ENCODE data around the gene RBM7. TPM values are rescaled to one million over a fixed set of nuclear protein-coding genes. Genes with fewer than 3 reads are reported as not detected.

Gene RBM7
- total RNA-seq, 2 donors from 2014 or later: 23.7 to 27.3 TPM

- WGBS: 96% methylated on average over 1 of the region's 1 CpG
- Histone ChIP-seq H3K36me3 (peaks cover 0 to 6% of the 10 kb centered on the region in 2 donors), H3K27ac (no peak overlapping the region)
Measured at GRCh38 chr11:114442536-114442935, 42.1 kb downstream of the RBM7 start.

DNA sequence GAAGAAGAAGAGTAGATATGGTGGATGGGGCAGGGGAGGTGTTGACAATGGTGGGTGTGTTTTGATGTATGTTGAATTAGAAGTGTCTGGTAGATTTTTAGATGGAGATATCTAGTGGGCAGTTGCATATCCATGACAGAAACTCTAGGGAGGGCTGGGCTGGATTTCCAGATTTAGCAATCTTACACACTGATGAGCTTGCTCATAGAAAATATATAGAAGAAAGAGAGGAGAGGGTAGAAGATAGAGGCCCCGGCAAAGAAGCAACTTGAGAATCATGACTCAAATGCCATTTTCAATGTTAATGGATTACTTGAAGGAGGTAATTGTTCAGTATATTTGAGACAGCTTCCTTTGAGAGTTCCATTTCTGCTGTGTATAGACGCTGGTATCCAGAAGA, 47.0 kb downstream of the RBM7 start:
- WGBS: 97% methylated on average over 2 of the region's 2 CpGs
- no peaks in the 10 kb centered on the region for H3K27me3 ChIP-seq (replicated peaks; ENCODE audit: insufficient read depth)
- intact Hi-C loops (cut with DNase I): no loop called here

More at GRCh38 chr11:114442536-114442935, 42.1 kb downstream of the RBM7 start:
- H3K4me3 ChIP-seq: no peak overlapping the region
- no peaks in the 10 kb centered on the region for H3K27me3 ChIP-seq (replicated peaks; ENCODE audit: insufficient read depth)
- intact Hi-C loops (cut with DNase I): no loop called here
- DNase-seq (ENCODE audit: low spot score): no peak
- no peaks in the 10 kb centered on the region for H3K9me3 ChIP-seq
- H3K4me1 ChIP-seq (replicated peaks): no peaks in the 10 kb centered on the region
- TF ChIP-seq POLR2AphosphoS5 (IDR thresholded peaks at IDR 0.05) (no peak), POLR2A (IDR thresholded peaks at IDR 0.05) (no peak), CTCF (IDR thresholded peaks at IDR 0.05) (no peak)

GRCh38 chr11:114447892-114448291, 47.4 kb downstream of the RBM7 start:
- Histone ChIP-seq H3K27me3 (replicated peaks; ENCODE audit: insufficient read depth) (no peaks in the 10 kb centered on the region), H3K27ac (no peak overlapping the region), H3K4me3 (no peak overlapping the region), H3K36me3 (peaks cover 0 to 9% of the 10 kb centered on the region in 2 donors), H3K4me1 (replicated peaks) (no peaks in the 10 kb centered on the region), H3K9me3 (no peaks in the 10 kb centered on the region)
- 70% methylated on average over 3 of the region's 3 CpGs for WGBS
- no peak for DNase-seq (ENCODE audit: low spot score)
- intact Hi-C loops (cut with DNase I): no loop called here
- TF ChIP-seq CTCF (IDR thresholded peaks at IDR 0.05) (no peak), POLR2AphosphoS5 (IDR thresholded peaks at IDR 0.05) (no peak), POLR2A (IDR thresholded peaks at IDR 0.05) (no peak)

More for the DNA sequence above, 47.0 kb downstream of the RBM7 start:
- Histone ChIP-seq H3K4me1 (replicated peaks) (no peaks in the 10 kb centered on the region), H3K27ac (no peak overlapping the region), H3K9me3 (no peaks in the 10 kb centered on the region), H3K4me3 (no peak overlapping the region), H3K36me3 (peaks cover 0 to 9% of the 10 kb centered on the region in 2 donors)
- TF ChIP-seq POLR2AphosphoS5 (IDR thresholded peaks at IDR 0.05): no peak
- DNase-seq (ENCODE audit: low spot score): no peak

GRCh38 chr11:114448749-114449482, 48.5 kb downstream of the RBM7 start:
- Histone ChIP-seq H3K4me3 (no peak overlapping the region), H3K4me1 (replicated peaks) (no peaks in the 10 kb centered on the region), H3K27me3 (replicated peaks; ENCODE audit: insufficient read depth) (no peaks in the 10 kb centered on the region), H3K36me3 (peaks cover 0 to 9% of the 10 kb centered on the region in 2 donors), H3K27ac (no peak overlapping the region), H3K9me3 (no peaks in the 10 kb centered on the region)
- 64% methylated on average over 2 of the region's 2 CpGs for WGBS
- intact Hi-C loops (cut with DNase I): no loop called here
- DNase-seq (ENCODE audit: low spot score): no peak
- no peak for TF ChIP-seq CTCF (IDR thresholded peaks at IDR 0.05)
- TF ChIP-seq POLR2AphosphoS5 (IDR thresholded peaks at IDR 0.05): no peak
- no peak for TF ChIP-seq POLR2A (IDR thresholded peaks at IDR 0.05)

GRCh38 chr11:114449845-114450244, 49.4 kb downstream of the RBM7 start:
- TF ChIP-seq POLR2A (IDR thresholded peaks at IDR 0.05): no peak
- no peak for TF ChIP-seq POLR2AphosphoS5 (IDR thresholded peaks at IDR 0.05)
- TF ChIP-seq CTCF (IDR thresholded peaks at IDR 0.05): no peak
- DNase-seq (ENCODE audit: low spot score): no peak
- Histone ChIP-seq H3K9me3 (no peaks in the 10 kb centered on the region), H3K4me1 (replicated peaks) (no peaks in the 10 kb centered on the region), H3K27ac (no peak overlapping the region), H3K27me3 (replicated peaks; ENCODE audit: insufficient read depth) (no peaks in the 10 kb centered on the region), H3K4me3 (no peak overlapping the region), H3K36me3 (peaks cover 0 to 4% of the 10 kb centered on the region in 2 donors)
- 86% methylated on average over 6 of the region's 6 CpGs for WGBS
- intact Hi-C loops (cut with DNase I): no loop called here
